ENCODE results near the gene MAP7D3.

DNA sequence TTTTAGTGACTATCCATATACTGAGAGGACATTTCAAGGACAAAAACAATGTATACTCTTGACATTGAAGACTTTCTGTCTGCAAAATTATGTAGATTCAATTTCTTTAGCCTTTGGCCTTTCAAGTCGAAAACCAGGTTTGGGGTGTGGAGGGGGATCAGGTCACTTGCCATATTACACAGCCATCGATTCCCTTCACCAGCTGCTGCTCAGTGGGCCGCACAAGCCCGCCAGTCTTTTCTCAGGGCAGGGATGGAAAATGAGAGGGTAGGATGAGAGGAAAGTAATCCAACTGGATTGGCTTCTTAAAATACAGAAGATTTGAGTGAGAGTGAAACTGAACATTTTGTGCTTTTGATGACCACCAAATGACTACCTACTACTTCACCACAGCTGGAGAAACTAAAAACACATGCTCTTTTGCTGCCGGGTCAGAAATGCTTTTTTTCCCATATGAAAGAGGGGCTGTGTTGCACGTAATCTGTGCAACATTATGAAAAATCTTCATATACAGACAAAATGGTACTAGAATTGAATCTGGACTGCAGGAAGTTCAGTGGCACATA is 52.4 kb downstream of the MAP7D3 start:
- TF ChIP-seq, protein P1, sequence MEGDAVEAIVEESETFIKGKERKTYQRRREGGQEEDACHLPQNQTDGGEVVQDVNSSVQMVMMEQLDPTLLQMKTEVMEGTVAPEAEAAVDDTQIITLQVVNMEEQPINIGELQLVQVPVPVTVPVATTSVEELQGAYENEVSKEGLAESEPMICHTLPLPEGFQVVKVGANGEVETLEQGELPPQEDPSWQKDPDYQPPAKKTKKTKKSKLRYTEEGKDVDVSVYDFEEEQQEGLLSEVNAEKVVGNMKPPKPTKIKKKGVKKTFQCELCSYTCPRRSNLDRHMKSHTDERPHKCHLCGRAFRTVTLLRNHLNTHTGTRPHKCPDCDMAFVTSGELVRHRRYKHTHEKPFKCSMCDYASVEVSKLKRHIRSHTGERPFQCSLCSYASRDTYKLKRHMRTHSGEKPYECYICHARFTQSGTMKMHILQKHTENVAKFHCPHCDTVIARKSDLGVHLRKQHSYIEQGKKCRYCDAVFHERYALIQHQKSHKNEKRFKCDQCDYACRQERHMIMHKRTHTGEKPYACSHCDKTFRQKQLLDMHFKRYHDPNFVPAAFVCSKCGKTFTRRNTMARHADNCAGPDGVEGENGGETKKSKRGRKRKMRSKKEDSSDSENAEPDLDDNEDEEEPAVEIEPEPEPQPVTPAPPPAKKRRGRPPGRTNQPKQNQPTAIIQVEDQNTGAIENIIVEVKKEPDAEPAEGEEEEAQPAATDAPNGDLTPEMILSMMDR (IDR thresholded peaks at IDR 0.05; ENCODE audit: poor library complexity, severe bottlenecking) = no peak
- TF ChIP-seq POLR2AphosphoS5 (IDR thresholded peaks at IDR 0.05) = no peak
- TF ChIP-seq EZH2 (IDR thresholded peaks at IDR 0.05; ENCODE audit: borderline replicate concordance, insufficient read depth, low read length, poor library complexity, severe bottlenecking) = no peak

Data from neural cell (in vitro differentiated cells).